ENCODE measurements around the gene ITSN2. TPM values are rescaled to one million over a fixed set of nuclear protein-coding genes. Genes with fewer than 3 reads are reported as not detected.
A peak's percentile ranks its signal among the peaks of the same experiment; 100 is the strongest.
"Not testable (repeated sequence)": the region's sequence is repeated elsewhere in the genome, so short reads cannot be mapped to it uniquely, and the experiment has no call there.

The ITSN2 gene
- total RNA-seq, 1 donor from 2014 or later: 66.2 TPM

- peak; percentile 90 for DNase-seq (ENCODE audit: low spot score)
These were observed 4.7 kb upstream of the ITSN2 start for GRCh38 chr2:24365051-24365450.

- no peak for DNase-seq (ENCODE audit: low spot score)
These were observed 3.0 kb upstream of the ITSN2 start for GRCh38 chr2:24363301-24363700.

DNA sequence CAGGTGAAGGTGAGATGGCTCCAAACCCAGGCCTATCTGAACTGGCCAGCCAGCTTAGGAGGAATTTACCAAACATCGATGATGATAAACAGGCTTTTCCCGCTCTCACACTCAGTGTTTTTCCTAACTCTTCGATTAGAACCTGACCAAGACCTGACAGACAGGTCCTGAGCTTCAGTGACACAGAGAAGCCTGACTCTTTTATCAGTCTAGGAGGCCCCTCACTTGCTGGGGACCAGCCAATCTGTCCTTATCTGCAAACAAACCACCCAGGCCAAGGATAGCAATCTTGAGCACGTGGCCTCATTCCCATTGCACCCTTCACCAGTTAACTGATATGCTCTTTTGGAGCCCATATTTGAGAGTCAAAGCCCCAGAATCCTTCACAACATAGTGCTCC is 1.9 kb upstream of the ITSN2 start:
- DNase-seq (ENCODE audit: low spot score): no peak

DNA sequence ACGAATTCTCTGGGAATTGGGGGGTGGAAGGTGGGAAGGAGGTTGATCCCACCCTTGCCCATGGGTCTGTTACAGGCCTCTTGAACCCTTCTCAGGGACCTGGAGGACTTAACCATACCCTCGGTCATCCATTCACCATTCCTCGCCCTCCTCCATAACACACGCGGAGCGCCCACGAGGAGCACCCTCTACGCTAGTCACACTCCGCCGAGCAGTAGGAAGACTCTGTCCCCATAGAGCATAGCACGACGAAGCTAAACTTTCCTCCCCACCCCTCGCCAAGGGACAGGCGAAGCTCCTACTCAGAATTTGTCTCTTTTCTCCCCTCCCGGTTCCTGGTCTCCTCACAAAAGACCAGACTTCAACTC is 611 bp upstream of the ITSN2 start:
- DNase-seq (ENCODE audit: low spot score): no peak

- no peak for DNase-seq (ENCODE audit: low spot score)
These were observed 947 bp downstream of the ITSN2 start for GRCh38 chr2:24359129-24360049.

GRCh38 chr2:24357767-24358166 is 2.6 kb downstream of the ITSN2 start:
- not testable (repeated sequence) for DNase-seq (ENCODE audit: low spot score)

DNA sequence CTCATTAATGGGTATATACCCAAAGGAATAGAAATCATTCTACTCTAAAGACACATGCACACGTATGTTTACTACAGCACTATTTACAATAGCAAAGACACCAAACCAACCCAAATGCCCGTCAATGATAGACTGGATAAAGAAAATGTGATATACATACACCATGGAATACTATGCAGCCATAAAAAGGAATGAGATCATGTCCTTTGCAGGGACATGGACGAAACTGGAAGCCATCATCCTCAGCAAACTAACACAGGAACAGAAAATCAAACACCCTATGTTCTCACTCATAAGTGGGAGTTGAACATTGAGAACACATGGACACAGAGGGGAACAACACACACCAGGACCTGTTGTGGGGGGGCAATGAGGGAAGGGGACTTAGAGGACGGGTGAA is 3.2 kb downstream of the ITSN2 start:
- not testable (repeated sequence) for DNase-seq (ENCODE audit: low spot score)

GRCh38 chr2:24354957-24355356 is 5.4 kb downstream of the ITSN2 start:
- no peak for DNase-seq (ENCODE audit: low spot score)

DNA sequence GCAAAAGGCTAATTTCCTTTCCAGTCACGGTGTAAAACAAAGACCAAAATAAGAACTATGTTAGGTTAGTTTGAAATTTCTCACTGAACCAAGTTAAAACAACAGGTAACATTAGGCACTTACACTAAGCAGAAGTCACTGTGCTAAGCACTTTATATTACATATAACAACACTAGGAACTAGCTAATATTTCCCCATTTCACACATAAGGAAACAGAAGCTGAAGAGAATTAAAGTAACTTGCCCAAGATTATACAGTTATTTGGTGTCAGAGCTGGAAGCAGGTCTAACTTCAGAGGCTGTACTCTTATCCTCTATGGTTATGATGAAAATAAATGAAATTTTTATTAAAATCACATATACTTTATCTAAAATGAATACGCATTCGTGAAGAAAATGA is 5.9 kb downstream of the ITSN2 start:
- no peak for DNase-seq (ENCODE audit: low spot score)

- DNase-seq (ENCODE audit: low spot score): no peak
These were observed 6.4 kb downstream of the ITSN2 start for GRCh38 chr2:24353973-24354372.

DNA sequence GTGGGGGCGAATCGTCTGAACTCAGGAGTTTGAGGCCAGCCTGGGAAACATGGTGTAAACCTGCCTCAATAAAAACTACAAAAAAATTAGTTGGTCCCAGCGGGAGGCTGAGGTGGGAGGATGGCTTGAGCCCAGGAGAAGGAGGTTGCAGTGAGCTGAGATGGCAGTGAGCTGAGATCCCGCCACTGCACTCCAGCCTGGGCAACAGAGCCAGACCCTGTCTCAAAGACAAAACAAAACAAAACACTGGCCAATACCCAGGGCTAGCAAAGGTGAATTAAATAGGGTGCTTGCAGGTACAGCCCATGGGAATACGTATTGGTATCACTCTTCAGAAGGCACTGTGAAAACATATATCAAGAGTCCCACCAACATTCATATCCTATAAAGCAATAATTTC is 7.0 kb downstream of the ITSN2 start:
- no peak for DNase-seq (ENCODE audit: low spot score)

DNA sequence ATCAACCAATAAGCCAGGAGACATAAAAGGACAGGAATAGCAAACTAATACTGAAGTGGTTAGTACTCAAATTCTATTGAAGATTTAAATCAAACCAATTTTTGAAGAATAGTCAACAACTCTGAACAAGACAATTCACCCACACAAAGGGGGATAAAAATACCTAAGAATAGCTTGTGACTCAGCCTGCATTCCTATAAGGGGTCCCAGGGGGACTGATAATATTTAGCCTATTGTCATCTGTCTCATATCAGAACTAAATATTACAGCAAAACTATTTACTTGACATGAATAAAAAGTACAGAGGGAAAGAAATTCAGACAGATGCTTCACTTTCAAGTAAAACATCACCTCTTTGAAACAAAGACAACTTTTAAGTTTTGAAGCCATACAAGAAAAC is 7.7 kb downstream of the ITSN2 start:
- no peak for DNase-seq (ENCODE audit: low spot score)

- DNase-seq (ENCODE audit: low spot score): no peak
These were observed 8.4 kb downstream of the ITSN2 start for GRCh38 chr2:24351981-24352380.

DNA sequence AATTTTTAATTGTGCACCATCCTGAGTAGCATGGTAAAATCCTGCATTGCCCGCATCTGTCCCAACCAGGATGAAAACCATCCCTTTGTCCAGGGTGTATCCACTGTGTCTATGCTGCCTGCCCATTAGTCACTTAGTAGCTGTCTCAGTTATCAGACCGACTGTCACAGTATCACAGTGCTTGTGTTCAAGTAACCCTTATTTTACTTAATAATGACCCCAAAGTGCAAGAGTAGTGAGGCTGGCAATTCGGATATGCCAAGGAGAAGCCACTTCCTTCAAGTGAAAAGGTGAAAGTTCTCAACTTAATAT is 8.8 kb downstream of the ITSN2 start:
- DNase-seq (ENCODE audit: low spot score): no peak

- no peak for DNase-seq (ENCODE audit: low spot score)
These were observed 9.3 kb downstream of the ITSN2 start for GRCh38 chr2:24350826-24351626.

DNA sequence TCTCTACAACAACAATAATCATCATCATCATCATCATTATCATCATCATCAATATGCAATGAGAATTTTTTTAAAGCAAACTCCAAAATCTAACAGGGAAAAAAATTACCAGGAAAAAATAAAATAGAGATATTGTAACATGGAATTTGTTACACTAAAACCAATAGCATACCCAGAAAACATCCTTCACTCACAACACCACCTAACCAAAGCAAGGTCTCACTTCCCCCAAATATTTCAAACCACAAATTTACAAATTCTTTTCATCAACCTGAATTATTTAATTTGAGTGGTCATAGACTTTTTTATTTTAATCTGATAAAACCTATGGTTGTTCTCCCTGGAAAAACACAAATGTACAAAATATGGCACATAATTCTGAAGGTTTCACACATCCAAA is 11.2 kb downstream of the ITSN2 start:
- DNase-seq (ENCODE audit: low spot score): no peak

- DNase-seq (ENCODE audit: low spot score): no peak
These were observed 14.4 kb downstream of the ITSN2 start for GRCh38 chr2:24345937-24346336.

DNA sequence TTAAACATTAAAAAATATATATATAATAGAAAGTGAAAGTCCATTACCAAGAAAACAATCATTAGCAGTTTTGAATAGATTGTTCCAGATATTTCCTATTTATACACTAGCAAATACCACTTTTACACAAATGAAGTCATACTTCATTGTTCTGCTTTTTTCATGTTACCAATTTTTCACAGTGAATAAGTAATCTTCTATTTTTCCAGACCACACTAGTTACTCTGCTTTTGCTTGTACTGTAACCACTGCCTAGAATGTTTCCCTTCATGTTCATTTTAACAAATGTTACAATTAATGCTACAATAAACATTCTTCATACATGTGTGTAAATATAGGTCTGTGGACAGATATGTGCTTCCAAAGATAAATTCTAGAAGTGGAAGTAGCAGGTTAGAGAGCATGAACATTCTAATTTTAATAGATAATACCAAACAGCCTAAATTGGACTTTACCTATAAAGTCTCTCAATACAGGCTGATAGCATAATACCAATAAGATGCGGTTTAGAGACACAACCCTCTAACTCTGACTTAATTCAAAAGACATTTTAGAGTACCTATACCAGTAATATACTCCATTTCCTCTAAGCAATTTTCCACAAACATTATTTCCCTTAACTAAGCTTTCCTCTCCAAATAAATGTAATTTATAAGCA is 17.0 kb downstream of the ITSN2 start:
- no peak for DNase-seq (ENCODE audit: low spot score)

DNA sequence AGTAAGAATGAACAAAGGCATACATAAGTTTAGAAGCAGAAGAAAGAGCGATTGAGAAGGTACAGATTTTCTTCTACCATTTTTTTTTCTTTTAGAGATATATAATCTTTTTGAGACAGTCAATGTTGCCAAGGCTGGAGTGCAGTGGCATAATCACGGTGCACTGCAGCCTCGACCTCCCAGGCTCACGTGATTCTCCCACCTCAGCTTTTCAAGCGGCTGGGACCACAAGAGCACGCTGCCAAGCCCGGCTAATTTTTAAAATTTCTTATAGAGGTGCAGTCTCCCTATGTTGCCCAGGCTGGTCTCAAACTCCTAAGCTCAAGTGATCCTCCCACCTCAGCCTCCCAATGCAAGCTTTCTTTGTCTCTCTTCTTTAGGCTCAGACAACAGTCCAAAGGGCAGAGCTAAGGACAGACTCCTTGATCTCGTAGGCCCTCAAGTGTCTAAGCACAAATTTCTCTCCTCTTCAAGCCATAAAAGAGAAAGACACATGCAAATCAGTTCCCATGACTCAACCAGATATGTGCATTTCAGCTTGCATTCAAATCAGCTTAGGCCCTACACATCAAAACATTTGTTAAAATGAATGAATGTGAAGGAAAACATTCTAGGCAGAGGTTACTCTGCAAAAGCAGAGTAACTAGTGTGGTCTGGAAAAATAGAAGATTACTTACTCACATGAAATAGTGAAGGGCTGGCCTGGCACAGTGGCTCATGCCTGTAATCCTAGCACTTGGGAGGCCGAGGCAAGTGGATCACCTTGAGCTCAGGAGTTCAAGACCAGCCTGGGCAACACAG is 18.0 kb downstream of the ITSN2 start:
- no peak for DNase-seq (ENCODE audit: low spot score)

- no peak for DNase-seq (ENCODE audit: low spot score)
These were observed 20.5 kb downstream of the ITSN2 start for GRCh38 chr2:24339856-24340262.

GRCh38 chr2:24339098-24339497 is 21.2 kb downstream of the ITSN2 start:
- DNase-seq (ENCODE audit: low spot score): not testable (repeated sequence)

Measured in mesenteric fat pad (tissue), 1 donor.